ENCODE data around the gene SLC46A3. TPM values are rescaled to one million over a fixed set of nuclear protein-coding genes. Genes with fewer than 3 reads are reported as not detected.

Gene SLC46A3
- total and polyA plus RNA-seq, 2 of the 13 experiments (the other 11 are each of a cell fraction or from before 2014, with no cell fraction given): not detected

DNA sequence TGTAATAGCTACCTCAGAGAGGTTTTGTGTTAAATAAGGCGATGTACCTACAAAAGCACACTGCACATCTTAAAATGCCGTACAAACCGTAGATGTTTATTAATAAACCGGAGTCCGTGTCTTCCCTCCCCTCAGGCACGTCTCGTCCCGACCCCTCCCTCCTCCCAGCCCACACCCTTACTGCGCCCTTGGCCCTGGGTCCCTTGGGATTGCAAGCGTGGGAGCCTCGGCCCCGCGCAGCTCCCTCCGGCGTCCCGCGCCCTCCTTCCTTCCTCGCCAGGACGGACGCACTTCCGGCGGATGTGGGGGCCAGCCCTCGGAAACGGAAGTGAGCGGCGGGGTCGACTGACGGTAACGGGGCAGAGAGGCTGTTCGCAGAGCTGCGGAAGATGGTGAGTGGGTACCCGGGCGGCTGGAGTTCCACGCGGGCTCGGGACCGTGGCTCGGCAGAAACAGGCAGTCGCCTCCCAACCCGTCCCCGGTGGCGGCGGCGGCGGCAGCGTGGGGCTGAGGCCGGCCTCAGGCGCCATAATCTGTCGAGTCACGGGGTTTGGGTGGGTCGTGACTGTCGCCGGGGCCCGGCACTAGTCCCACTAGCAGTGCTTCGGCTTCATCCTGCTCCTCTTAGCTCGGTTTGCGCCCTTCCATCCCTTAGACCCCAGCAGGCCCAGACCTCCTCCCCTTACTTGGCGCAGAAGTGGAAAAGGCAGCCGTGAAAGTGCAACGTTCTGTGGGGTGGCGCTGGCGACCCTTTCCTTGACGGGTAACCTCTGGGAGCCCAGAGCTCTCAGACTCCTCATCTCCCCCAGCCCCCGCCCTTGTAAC lies 59.8 kb downstream of the SLC46A3 start, which contains the start of gene POMP (continued):
- no peak for TF ChIP-seq NFIB (CRISPR knock-in tag; IDR thresholded peaks at IDR 0.05; ENCODE audit: borderline replicate concordance)
- TF ChIP-seq ZNF552 (CRISPR knock-in tag; IDR thresholded peaks at IDR 0.05; ENCODE audit: borderline replicate concordance): 0 out of 2 replicates have a peak, but pooled peaks have one; percentile 22
- no peak for TF ChIP-seq ZNF770 (CRISPR knock-in tag; IDR thresholded peaks at IDR 0.05)
- no peak for TF ChIP-seq ZNF616 (CRISPR knock-in tag; IDR thresholded peaks at IDR 0.05; ENCODE audit: low read depth)
- TF ChIP-seq SP5 (CRISPR knock-in tag; IDR thresholded peaks at IDR 0.05; ENCODE audit: borderline replicate concordance, low read depth): no peak
- no peak for TF ChIP-seq RAD51 (IDR thresholded peaks at IDR 0.05; ENCODE audit: borderline replicate concordance)
- no peak for TF ChIP-seq CSRNP2 (CRISPR knock-in tag; conservative IDR thresholded peaks at IDR 0.05; ENCODE audit: low read depth)
- TF ChIP-seq SNAPC2 (CRISPR knock-in tag; IDR thresholded peaks at IDR 0.05): no peak
- TF ChIP-seq SOX6 (IDR thresholded peaks at IDR 0.05): no peak
- TF ChIP-seq SOX6 (CRISPR knock-in tag; IDR thresholded peaks at IDR 0.05): no peak
- no peak; the same call in 1 of the 2 replicates for TF ChIP-seq ZBTB7A (CRISPR knock-in tag; IDR thresholded peaks at IDR 0.05)
- TF ChIP-seq, protein P1, sequence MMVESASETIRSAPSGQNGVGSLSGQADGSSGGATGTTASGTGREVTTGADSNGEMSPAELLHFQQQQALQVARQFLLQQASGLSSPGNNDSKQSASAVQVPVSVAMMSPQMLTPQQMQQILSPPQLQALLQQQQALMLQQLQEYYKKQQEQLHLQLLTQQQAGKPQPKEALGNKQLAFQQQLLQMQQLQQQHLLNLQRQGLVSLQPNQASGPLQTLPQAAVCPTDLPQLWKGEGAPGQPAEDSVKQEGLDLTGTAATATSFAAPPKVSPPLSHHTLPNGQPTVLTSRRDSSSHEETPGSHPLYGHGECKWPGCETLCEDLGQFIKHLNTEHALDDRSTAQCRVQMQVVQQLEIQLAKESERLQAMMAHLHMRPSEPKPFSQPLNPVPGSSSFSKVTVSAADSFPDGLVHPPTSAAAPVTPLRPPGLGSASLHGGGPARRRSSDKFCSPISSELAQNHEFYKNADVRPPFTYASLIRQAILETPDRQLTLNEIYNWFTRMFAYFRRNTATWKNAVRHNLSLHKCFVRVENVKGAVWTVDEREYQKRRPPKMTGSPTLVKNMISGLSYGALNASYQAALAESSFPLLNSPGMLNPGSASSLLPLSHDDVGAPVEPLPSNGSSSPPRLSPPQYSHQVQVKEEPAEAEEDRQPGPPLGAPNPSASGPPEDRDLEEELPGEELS (CRISPR knock-in tag; IDR thresholded peaks at IDR 0.05): no peak
- TF ChIP-seq, protein P2, sequence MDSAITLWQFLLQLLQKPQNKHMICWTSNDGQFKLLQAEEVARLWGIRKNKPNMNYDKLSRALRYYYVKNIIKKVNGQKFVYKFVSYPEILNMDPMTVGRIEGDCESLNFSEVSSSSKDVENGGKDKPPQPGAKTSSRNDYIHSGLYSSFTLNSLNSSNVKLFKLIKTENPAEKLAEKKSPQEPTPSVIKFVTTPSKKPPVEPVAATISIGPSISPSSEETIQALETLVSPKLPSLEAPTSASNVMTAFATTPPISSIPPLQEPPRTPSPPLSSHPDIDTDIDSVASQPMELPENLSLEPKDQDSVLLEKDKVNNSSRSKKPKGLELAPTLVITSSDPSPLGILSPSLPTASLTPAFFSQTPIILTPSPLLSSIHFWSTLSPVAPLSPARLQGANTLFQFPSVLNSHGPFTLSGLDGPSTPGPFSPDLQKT (CRISPR knock-in tag; IDR thresholded peaks at IDR 0.05; ENCODE audit: borderline replicate concordance): peak; percentile 63; the same call in 1 of the 2 replicates
- no peak for TF ChIP-seq AHR (CRISPR knock-in tag; IDR thresholded peaks at IDR 0.05)
- TF ChIP-seq, protein P3, sequence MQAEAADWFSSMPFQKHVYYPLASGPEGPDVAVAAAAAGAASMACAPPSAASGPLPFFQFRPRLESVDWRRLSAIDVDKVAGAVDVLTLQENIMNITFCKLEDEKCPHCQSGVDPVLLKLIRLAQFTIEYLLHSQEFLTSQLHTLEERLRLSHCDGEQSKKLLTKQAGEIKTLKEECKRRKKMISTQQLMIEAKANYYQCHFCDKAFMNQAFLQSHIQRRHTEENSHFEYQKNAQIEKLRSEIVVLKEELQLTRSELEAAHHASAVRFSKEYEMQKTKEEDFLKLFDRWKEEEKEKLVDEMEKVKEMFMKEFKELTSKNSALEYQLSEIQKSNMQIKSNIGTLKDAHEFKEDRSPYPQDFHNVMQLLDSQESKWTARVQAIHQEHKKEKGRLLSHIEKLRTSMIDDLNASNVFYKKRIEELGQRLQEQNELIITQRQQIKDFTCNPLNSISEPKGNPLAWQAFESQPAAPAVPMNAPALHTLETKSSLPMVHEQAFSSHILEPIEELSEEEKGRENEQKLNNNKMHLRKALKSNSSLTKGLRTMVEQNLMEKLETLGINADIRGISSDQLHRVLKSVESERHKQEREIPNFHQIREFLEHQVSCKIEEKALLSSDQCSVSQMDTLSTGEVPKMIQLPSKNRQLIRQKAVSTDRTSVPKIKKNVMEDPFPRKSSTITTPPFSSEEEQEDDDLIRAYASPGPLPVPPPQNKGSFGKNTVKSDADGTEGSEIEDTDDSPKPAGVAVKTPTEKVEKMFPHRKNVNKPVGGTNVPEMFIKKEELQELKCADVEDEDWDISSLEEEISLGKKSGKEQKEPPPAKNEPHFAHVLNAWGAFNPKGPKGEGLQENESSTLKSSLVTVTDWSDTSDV (CRISPR knock-in tag; IDR thresholded peaks at IDR 0.05): no peak
- TF ChIP-seq, protein P4, sequence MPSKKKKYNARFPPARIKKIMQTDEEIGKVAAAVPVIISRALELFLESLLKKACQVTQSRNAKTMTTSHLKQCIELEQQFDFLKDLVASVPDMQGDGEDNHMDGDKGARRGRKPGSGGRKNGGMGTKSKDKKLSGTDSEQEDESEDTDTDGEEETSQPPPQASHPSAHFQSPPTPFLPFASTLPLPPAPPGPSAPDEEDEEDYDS (CRISPR knock-in tag; IDR thresholded peaks at IDR 0.05): peak; percentile 57
- TF ChIP-seq ZFP36 (IDR thresholded peaks at IDR 0.05; ENCODE audit: borderline replicate concordance, low read depth, low read length, partially characterized antibody): no peak
- TF ChIP-seq PRPF4 (IDR thresholded peaks at IDR 0.05; ENCODE audit: low read depth, low read length, poor library complexity, severe bottlenecking): no peak
